Measurements from ENCODE around the gene PCSK7.

PCSK7 gene

DNA sequence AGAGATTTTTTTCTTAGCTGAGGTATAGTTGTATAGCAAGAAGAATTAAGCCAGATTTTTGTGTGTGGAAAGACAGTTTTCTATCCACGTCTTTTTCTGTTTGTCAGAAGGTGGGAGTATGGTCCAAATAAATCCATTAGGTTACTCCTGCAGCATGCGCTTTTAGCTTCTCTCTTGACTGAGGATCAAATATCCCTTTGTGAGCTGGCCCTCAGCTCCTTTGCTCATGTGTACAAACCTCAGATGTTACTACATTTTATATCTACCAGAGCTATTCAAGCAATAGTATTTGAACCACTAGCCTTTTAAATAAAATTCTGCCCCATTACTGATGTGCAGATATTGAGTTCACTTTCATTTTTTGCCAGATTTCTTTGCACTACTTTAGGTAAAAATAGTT, 62.1 kb downstream of the PCSK7 start:
- DNase-seq (ENCODE audit: low read depth in 2 of 2, low spot score in 1 of 2) = no peak

DNA sequence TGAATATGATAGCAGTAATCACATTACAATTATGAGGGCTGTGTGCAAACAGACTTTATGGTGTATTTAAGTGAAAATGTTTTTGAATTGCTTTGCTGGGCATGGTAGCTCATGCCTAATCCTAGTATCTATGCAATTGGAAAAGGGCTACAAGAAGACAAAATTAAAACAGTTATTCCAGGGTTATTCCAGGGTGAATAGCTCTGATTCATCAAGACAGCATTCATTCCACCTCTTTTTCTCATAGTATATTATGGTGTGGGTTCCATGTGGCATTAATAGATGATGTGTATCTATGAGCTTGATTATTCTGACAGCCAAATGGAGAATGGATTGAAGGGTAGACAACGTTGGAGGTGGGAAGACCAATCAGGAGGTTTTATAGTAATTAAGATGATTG, 65.4 kb downstream of the PCSK7 start:
- DNase-seq (ENCODE audit: low read depth in 2 of 2, low spot score in 1 of 2) = no peak

DNA sequence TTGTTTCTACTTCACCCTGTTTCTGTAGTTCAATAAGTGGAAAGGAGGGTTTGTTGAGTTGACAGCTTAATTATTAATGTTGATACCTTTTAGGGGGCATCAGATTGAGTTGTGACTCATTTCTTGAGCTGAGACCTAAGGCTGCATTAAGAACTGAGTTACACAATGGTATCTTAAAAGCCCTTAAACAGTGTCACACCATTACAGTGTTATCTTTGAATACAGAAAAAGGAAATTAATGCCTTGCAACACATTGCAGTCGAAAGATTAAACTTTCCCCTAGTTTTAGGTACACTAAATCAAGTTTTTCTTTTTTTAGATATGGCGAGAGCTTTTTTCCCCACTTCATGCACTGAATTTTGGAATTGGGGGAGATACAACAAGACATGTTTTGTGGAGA, 71.0 kb downstream of the PCSK7 start:
- DNase-seq (ENCODE audit: low read depth in 2 of 2, low spot score in 1 of 2) = no peak

DNA sequence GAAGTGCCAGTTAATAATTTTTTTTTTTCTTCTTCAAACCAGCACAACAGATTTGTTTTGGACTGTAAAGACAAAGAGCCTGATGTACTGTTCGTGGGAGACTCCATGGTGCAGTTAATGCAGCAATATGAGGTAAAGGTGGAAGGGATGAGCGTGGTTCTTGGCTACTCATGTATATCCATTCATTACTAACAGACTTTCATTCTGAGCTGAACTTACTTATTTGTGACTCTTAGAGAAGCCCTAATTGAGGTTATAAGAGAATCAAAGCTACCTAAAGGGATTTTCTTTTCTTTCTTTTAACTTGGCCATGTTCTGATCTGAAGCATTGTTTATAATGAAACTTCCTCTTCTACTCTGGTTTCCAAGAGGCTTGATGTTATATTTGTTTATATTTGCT, 72.0 kb downstream of the PCSK7 start:
- DNase-seq (ENCODE audit: low read depth in 2 of 2, low spot score in 1 of 2) = no peak

DNA sequence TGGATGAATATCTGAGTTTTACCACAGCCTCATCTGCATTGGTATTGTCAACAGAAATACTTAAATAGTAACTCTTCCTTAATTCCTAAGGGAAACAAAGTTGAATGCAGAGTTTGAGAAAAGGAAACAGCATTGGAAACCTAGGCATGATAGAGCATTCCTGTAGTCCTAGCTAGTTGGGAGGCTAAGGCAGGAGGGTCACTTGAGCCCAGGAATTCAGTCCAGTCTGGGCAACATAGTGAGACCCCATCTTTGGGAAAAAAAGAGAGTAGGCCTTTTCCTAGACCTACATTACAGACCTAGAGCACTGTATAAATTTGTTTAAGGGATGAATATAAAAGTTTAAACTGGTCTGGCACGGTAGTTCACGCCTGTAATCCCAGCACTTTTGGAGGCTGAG, 74.4 kb downstream of the PCSK7 start:
- DNase-seq (ENCODE audit: low read depth in 2 of 2, low spot score in 1 of 2) = no peak

DNA sequence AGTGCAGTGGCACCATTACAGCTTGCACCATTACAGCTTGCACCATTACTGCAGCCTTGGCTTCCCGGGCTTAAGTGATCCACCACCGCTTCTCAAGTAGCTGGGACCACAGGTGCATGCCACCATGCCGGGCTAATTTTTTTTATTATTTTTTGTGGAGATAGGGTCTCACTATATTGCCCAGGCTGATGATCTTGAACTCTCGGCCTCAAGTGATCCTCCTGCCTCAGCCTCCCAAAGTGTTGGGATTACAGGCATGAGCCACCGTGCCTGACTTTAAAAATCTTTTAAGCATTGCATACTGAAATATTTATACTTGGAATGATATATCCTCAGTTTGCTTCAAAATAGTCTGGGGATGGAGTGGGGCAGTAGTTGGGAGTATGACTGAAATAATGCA, 77.4 kb downstream of the PCSK7 start:
- DNase-seq (ENCODE audit: low read depth in 2 of 2, low spot score in 1 of 2) = no peak
